ENCODE results near the gene EYA2.

DNA sequence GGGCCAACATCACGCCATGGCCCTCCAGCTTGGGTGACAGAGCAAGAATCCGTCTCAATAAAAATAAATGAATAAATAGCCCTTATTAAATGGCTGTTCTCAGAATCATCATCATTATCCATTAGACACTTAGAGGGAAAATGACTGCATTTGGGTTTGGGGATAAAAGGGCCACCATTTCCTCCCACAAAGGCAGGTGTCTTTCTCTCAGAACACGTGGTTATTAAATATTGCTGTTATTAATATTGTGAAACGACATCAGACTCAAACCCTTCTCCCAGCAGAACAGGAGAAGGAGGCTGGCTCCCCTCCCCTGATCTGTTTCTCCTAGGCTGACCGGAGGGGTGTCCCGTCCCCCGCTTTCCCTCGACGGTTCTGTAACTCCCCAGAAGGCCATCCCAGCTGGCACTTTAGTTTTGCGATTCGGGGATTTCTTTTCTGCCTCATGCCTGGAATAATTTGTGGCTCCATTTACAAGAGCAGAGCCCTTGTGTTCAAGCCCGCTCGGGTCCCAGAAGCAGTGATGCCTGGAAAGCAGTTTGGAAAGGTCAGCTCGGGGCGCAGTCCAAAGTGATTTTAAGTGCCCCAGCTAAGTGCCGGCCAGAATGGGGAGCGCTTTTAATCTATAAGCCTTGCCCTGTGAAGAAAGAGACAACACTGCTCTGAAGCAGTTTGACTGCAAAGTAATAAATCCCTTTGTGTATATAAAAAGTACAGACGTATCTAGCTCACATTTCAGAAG is 41.9 kb downstream of the EYA2 start:
- no peak for TF ChIP-seq EZH2 (IDR thresholded peaks at IDR 0.05; ENCODE audit: insufficient read depth, poor library complexity, severe bottlenecking)
- TF ChIP-seq EZH2phosphoT487 (IDR thresholded peaks at IDR 0.05; ENCODE audit: insufficient read depth, low read depth) = no peak

Measured in GM23248 (cell line).